Osteocyte (in vitro differentiated cells): ENCODE results near the gene CEACAM3. TPM values are rescaled to one million over a fixed set of nuclear protein-coding genes. Genes with fewer than 3 reads are reported as not detected.

Source experiments
- DNase-seq: peaks from one replicate; pipeline ENCODE4 v3.0.0; 2021; ENCODE audit warnings: mixed read lengths; ENCODE audit not compliant: unreplicated experiment; ENCODE audit errors: extremely low spot score
- H3K27ac Mint-ChIP-seq: one replicate; pipeline ENCODE4 v1.8.0; 2021; ENCODE audit warnings: mild to moderate bottlenecking, mixed read lengths; ENCODE audit not compliant: unreplicated experiment
- H3K27me3 Mint-ChIP-seq: one replicate; pipeline ENCODE4 v1.8.0; 2021; ENCODE audit warnings: mixed read lengths; ENCODE audit not compliant: unreplicated experiment
- H3K36me3 Mint-ChIP-seq: one replicate; pipeline ENCODE4 v1.8.0; 2021; ENCODE audit warnings: mixed read lengths; ENCODE audit not compliant: unreplicated experiment
- H3K4me1 Mint-ChIP-seq: one replicate; pipeline ENCODE4 v1.8.0; 2021; ENCODE audit warnings: mixed read lengths; ENCODE audit not compliant: unreplicated experiment
- H3K4me3 Mint-ChIP-seq: one replicate; pipeline ENCODE4 v1.8.0; 2021; ENCODE audit warnings: mild to moderate bottlenecking, moderate library complexity, mixed read lengths; ENCODE audit not compliant: unreplicated experiment
- H3K9me3 Mint-ChIP-seq: one replicate; pipeline ENCODE4 v1.8.0; 2021; ENCODE audit warnings: mixed read lengths; ENCODE audit not compliant: unreplicated experiment
- total RNA-seq: library from RNA; stranded (reverse); gene quantifications from 2 replicates; pipeline ENCODE4 v1.2.1, GENCODE V29; 2021
- TF ChIP-seq, protein P1 (sequence below): fragments of 200-600 bp; sonication (generic); IDR thresholded peaks from 2 replicates; pipeline ENCODE4 v1.5.0; 2021; ENCODE audit warnings: antibody characterized with exemption, mild to moderate bottlenecking, moderate library complexity

Gene CEACAM3
- total RNA-seq, 1 donor from 2014 or later = not detected

DNA sequence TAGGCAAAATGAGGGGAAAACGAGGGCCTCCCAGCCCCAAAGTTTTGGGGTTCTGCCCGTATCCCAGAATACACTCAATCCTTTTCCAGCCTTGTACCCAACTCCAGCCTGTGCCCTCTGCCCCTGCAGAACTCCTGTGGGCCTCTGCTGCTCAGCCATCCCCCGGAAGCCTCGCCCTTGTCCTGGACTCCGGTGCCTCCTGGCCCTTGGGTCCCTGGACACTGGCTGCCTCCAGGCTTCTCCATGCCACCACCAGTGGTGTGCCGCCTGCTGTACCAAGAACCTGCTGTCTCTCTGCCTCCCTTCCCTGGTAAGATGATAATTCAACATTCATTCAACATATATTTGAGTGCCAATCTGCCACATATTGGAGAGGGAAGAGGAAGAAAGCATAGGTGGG, 52.3 kb downstream of the CEACAM3 start:
- Mint-ChIP-seq H3K27ac (no peak overlapping the region), H3K9me3 (no peaks in the 10 kb centered on the region), H3K36me3 (no peaks in the 10 kb centered on the region), H3K4me1 (no peaks in the 10 kb centered on the region), H3K27me3 (peaks cover 45% of the 10 kb centered on the region), H3K4me3 (no peak overlapping the region)
- TF ChIP-seq, protein P1, sequence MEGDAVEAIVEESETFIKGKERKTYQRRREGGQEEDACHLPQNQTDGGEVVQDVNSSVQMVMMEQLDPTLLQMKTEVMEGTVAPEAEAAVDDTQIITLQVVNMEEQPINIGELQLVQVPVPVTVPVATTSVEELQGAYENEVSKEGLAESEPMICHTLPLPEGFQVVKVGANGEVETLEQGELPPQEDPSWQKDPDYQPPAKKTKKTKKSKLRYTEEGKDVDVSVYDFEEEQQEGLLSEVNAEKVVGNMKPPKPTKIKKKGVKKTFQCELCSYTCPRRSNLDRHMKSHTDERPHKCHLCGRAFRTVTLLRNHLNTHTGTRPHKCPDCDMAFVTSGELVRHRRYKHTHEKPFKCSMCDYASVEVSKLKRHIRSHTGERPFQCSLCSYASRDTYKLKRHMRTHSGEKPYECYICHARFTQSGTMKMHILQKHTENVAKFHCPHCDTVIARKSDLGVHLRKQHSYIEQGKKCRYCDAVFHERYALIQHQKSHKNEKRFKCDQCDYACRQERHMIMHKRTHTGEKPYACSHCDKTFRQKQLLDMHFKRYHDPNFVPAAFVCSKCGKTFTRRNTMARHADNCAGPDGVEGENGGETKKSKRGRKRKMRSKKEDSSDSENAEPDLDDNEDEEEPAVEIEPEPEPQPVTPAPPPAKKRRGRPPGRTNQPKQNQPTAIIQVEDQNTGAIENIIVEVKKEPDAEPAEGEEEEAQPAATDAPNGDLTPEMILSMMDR = no peak
- no peak for DNase-seq

- peaks cover 44% of the 10 kb centered on the region for H3K27me3 Mint-ChIP-seq
- no peaks in the 10 kb centered on the region for H3K4me1 Mint-ChIP-seq
- DNase-seq = no peak
- no peaks in the 10 kb centered on the region for H3K9me3 Mint-ChIP-seq
- H3K4me3 Mint-ChIP-seq = no peak overlapping the region
- H3K27ac Mint-ChIP-seq = no peak overlapping the region
- TF ChIP-seq, protein P1 = no peak
- H3K36me3 Mint-ChIP-seq = no peaks in the 10 kb centered on the region
Measured at GRCh38 chr19:41849067-41849466, 52.7 kb downstream of the CEACAM3 start.

DNA sequence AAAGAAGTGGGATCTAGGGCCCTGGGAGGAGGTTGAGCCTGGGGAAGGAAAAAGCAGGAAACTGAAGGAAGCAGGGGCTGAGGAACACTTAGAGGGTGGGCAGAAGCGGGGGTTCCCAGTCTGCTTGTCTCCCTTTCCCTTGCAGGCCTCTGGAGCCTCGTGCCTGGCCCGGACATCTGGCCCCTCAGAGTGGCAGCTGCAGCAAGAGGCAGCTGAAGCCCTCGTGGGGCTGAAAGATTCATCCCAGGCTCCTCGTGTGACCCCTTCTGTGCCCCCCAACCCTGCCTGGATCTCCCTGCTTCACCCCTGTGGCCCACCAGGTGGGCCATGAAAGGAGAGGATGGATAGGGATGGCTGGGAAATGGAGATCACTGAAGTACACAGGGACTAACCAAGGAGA, 54.0 kb downstream of the CEACAM3 start:
- Mint-ChIP-seq H3K4me3 (no peak overlapping the region), H3K36me3 (no peaks in the 10 kb centered on the region), H3K9me3 (no peaks in the 10 kb centered on the region), H3K27me3 (peaks cover 54% of the 10 kb centered on the region), H3K4me1 (no peaks in the 10 kb centered on the region), H3K27ac (no peak overlapping the region)
- TF ChIP-seq, protein P1 = no peak
- no peak for DNase-seq

DNA sequence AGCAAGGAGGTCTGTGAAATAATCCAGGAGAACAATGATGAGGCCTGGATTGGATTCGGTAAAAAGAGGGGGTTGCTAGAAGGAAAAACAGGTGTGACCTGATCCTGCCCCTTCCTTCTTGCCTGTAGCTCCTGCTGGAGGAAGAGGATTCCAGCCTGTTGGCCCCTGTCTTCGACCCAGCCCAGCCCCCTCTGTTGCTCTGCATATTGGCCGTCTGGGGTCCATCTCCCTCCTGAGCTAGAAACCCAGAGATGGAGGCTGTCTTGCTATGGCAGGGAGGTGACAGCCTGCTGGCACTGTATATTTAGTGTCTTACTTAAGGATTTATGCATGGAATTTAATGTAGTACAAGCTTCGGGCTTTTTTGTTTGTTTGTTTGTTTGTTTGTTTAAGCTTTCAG, 55.1 kb downstream of the CEACAM3 start:
- no peak overlapping the region for H3K27ac Mint-ChIP-seq
- H3K9me3 Mint-ChIP-seq = no peaks in the 10 kb centered on the region
- no peak overlapping the region for H3K4me3 Mint-ChIP-seq
- no peak for DNase-seq
- TF ChIP-seq, protein P1 = no peak
- H3K36me3 Mint-ChIP-seq = no peaks in the 10 kb centered on the region
- H3K4me1 Mint-ChIP-seq = no peaks in the 10 kb centered on the region
- H3K27me3 Mint-ChIP-seq = peaks cover 48% of the 10 kb centered on the region

DNA sequence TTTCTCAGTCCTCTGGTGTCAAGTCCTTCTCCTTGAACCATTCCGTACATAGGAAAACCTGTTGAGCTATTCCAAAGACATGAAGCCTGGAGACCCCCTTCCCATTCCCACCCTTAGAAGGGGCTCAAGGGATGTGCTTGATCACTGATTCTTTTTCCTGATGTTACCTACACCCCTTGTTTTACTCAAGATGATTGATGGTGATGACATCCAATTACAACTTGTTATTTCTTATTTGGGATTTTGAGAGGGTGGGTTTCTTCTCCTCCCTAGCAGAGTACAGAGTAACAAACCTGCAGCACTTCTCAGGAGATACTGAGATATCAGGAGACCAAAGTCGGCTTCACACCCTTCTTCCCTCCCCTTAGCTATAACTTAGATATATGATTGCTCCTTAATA, 57.0 kb downstream of the CEACAM3 start:
- Mint-ChIP-seq H3K4me3 (no peak overlapping the region), H3K9me3 (no peaks in the 10 kb centered on the region), H3K4me1 (no peaks in the 10 kb centered on the region), H3K27ac (no peak overlapping the region), H3K27me3 (peaks cover 55% of the 10 kb centered on the region), H3K36me3 (no peaks in the 10 kb centered on the region)
- TF ChIP-seq, protein P1 = no peak
- no peak for DNase-seq
